ENCODE measurements around the gene NKD1. TPM values are rescaled to one million over a fixed set of nuclear protein-coding genes. Genes with fewer than 3 reads are reported as not detected.

NKD1 gene
- polyA plus RNA-seq, 1 donor, result 11.8 TPM

GRCh38 chr16:50675686-50676610 lies 127.8 kb downstream of the NKD1 start:
- no peak for DNase-seq

- no peak for DNase-seq
These were observed 128.6 kb downstream of the NKD1 start for GRCh38 chr16:50676684-50677225.

DNA sequence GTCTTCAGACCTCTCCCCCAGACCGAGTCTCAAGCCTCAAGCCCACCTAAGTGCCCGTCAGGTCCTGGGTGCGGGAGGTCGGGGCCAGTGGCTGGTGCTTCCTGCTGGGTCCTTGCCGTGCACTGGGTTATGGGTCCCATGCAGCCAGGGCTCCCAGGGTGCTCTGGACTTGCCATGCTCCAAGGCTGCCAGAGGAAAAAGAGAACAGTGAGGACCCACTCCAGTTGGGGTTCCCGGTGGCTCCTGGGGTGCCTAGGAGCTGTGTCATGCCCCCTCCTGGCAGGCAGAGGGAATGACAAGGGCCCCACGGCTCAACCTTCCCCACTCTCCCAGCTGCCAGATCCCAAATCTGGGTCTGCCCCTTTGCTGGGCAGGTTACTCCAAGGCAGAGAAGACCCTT lies 129.2 kb downstream of the NKD1 start:
- no peak for DNase-seq

- no peak for DNase-seq
These were observed 130.3 kb downstream of the NKD1 start for GRCh38 chr16:50678531-50678930.

DNA sequence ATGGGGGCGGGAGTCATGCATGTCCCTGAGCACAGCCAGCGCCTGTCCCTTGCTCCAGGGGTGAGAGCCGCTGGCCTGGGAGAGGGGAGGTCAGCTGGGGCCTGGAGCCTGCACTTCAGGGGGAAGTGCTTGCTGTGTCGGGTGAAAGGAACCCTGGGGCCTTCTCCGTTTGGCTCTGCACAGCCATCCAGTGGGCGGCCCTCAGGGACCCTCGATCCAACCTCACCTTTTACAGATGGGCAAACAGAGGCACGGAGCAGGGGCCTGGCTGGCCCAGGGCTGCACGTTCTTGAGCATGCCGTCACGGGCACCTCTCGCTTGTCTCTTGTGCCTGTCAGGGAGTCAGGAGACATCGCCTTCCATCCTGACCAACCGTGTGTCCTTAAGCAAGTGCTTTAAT lies 131.1 kb downstream of the NKD1 start:
- no peak for DNase-seq

DNA sequence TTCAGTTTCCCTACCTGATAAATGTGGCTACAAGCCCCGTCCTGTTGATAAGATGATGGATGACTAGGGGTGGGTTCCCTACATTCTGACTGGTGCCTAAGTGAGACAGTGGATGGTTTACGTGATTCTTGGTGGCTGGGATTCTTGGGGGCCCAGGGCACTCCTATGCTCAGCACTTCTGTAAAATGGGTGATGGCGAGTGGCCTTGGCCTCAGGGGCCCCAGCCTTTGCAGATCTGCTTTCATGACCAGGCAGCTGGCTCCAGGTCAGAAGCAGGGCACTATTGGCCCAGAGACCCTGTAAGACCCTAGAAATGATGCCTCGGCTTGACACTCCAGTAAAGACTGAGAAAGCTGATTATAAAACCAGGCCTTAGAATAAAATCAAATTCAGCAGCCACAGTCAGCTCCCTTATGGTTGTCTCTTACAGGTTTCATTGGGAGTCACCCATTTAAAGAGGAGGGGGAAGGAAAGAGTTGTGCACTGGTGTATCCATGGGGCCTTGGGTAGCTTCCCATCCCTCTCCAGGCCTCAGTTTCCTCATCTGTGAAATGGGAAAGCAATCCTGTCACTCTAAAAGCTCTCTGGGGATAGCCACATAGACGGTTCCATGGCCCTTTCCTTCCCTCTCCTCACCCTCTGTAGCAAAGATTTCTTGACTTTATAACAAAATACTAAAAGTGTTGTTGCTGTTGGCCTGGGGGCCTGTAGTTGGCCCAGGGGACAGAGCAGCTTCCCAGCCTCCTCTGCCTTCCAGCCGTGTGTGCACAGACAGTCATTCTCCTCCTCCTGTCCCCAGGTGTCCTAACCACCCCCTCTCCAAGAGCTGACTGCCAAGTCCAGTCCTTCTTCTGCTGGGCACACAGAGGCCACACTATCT lies 131.7 kb downstream of the NKD1 start:
- DNase-seq, result no peak

- no peak for DNase-seq
These were observed 132.3 kb downstream of the NKD1 start for GRCh38 chr16:50680556-50680893.

DNA sequence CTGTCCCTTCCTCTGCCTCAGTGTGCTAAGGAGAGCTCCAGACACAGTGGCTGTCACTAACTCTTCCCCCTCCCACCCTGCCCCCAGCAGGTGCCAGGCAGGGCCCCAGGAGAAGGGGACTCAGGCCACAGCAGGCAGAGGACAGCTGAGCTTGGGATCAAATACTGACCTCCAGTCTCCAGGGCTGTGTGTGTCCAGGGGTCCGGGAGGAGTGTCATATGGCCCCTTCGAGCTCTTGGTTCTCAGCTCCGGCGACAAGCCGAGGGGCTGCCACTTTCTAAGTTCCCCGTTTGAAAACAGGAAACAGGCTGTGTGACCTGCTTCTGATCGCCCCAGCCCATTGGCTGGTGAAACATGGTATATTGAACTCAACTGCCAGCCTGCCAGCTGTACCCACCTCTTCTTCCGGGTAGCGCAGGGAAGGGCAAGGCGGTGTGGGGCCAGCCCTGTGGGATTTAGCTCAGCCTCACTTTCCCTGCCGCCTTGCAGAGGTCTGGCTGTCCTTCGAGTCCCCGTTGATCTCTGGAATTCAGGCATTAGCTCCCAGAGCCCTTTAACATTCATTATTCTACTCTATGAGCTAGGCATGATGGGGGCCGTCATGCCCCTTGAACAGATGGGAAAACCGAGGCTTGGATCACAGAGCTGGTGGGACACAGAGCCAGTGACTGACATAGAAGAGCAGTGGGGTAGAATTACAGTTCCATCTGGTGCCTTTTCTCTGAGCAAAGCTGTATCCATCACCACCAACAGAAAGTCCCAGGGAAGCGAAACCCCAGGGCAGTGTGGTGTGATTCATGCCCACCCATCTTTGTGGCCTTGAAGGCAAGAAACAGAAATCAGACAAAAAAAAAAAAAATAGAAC lies 133.1 kb downstream of the NKD1 start, which contains the start of gene SNX20:
Gene SNX20, minus strand, starts transcription at position 292 of the 865 bp plus-strand sequence. CDS start 3,786 bp downstream, outside the sequence.
- no peak for DNase-seq

DNA sequence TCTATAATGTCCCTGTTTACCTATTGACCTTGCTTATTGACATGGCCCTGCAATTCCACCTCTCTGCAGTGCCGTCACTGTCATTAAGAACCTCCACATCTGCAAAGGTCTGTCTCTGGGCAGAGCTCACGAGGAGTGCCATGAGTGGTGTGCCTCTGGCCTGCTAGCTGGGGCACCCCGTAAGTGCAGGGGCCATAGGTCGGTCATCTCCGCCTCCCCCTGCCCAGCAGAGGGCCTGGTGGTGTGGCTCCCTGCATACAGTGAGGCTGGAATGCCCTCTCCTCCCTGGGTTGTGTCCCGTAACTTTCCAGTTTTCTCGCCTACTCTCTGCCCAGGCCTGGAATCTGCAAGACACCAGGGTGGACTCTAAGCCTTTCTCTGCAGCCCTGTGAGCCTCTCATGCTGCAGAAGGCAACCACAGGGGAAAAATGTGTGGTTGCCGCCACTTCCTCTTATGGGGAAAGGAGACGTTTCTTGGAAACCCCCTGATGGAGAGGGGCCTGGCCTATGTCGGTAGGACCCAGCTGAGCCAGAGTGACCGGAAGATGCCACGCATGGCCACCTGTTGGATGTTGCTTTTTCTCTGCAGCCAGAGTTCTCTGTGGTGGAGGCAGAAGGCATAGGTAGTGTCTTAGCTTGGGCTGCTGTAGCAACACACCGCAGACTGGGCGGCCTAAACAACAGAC lies 135.6 kb downstream of the NKD1 start:
- no peak for DNase-seq

GRCh38 chr16:50684823-50685461 lies 136.7 kb downstream of the NKD1 start:
- DNase-seq, result no peak

- DNase-seq, result no peak
These were observed 137.4 kb downstream of the NKD1 start for GRCh38 chr16:50685462-50686063.

DNA sequence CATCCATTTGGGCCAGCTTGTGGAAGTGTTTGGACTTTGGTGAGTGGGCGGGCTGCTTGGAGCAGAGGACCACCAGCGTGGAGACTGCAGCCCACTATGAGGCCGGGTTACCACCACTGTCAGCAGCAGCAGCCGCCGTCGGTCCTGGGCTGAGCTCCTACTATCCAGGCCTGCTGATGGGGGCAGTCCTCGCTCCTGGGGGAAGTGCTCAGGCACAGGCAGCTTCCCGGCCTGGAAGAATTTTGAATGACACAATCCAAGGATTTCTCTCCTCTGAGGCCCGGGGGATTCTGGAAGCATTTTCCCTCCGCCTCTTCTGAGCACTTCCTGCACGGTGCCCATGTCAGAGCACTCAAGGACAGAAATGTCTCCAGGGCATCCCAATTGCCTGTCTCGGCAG lies 139.9 kb downstream of the NKD1 start:
- no peak for DNase-seq

DNA sequence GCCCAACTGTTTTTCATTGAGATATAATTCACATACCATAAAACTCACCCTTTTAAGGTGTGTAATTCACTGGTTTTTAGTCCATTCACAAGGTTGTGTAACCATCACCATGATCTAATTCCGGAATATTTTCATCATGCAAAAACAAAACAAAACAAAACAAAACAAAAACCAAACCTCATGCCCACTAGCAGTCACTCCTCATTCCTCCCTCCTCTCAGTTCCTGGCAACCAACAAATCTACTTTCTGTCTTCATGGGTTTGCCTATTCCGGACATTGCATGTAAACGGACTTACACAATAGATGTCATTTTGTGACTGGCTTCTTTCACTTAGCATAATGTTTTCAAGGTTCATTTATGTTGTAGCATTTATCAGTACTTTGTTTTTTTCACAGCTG lies 140.7 kb downstream of the NKD1 start:
- no peak for DNase-seq

GRCh38 chr16:50690177-50690576 lies 142.0 kb downstream of the NKD1 start:
- DNase-seq, result no peak

DNA sequence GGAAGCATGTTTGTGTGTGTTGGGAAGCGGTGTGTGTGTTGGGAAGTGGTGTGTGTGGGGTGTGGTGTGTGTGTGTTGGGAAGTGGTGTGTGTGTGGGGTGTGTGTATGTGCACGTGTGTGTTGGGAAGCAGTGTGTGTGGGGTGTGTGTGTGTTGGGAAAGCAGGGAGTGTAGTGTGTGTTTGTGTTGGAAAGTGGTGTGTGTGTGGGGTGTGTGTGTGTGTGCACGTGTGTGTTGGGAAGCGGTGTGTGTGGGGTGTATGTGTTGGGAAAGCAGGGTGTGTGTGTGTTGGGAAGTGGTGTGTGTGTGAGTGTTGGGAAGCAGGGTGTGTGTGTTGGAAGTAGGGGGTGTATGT lies 144.4 kb downstream of the NKD1 start:
- DNase-seq, result no peak

DNA sequence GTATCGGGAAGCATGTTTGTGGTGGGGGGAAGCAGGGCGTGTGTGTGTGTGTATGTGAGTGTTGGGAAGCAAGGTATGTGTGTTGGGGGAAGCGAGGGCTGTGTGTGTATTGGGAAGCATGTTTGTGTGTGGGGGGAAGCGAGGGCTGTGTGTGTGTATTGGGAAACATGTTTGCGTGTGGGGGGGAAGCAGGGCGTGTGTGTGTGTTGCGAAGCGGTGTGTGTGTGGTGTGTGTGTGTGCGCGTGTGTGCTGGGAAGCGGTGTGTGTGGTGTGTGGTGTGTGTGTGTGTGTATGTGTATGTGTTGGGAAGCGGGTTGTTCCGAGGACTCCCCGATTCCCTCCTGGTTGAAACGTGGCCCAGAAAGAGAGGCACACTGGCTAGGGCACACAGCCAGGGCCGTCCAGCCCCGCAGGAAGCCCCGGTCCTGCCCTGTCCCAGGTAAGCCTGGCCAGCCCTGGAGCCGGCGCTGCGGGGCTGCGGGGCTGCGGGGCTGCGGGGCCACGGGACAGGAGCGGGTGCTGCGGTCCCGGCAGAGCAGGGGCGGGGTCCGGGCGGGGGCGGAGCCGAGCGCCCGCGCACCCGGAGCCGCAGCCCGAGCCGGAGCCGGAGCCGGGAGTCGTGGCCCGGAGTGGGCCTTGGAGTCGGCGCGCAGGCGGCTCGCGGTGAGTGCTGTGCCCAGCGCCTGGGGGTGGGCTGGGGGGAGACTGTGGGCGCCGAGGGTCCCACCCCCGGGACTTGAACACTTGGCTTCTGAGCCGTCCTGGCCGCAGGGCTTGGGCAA lies 145.0 kb downstream of the NKD1 start, which contains the start of gene NOD2:
Gene NOD2, plus strand, starts transcription at position 608 of the 783 bp plus-strand sequence. CDS start 5,890 bp downstream, outside the sequence.
- DNase-seq, result no peak

DNA sequence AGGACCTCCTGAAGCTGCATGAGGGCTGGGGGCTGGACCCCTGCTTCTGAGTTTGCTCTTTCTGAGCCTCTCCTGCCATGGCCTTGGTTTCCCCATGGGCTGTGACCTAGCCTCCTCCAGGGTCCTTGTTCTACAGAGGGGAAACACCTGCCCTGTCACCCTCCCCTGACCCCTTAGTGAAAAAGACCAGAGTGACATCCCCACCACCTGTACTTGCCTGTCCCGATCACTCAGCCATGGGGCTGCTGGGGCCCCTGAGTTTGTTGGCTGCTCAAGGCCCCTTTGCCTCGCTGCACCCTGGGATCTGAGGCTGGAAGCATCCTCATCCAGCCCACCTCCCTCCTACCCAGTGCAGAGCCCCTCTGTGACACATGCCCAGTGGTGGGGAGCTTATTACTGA lies 146.0 kb downstream of the NKD1 start:
- no peak for DNase-seq

- no peak for DNase-seq
These were observed 147.1 kb downstream of the NKD1 start for GRCh38 chr16:50695017-50696000.

Measured in left kidney (tissue), 2 donors.